ENCODE results near the gene LDLRAD3. TPM values are rescaled to one million over a fixed set of nuclear protein-coding genes. Genes with fewer than 3 reads are reported as not detected.
"Not testable (repeated sequence)": the region's sequence is repeated elsewhere in the genome, so short reads cannot be mapped to it uniquely, and the experiment has no call there.

The LDLRAD3 gene
- total and polyA plus RNA-seq, 4 experiments from 2014 or later = not detected

GRCh38 chr11:36039471-36039870, 95.6 kb downstream of the LDLRAD3 start:
- Mint-ChIP-seq H3K9me3 (no peaks in the 10 kb centered on the region), H3K4me1 (no peaks in the 10 kb centered on the region), H3K4me3 (no peak overlapping the region), H3K27ac (no peak overlapping the region), H3K36me3 (no peaks in the 10 kb centered on the region), H3K27me3 (peaks cover 1 to 12% of the 10 kb centered on the region in 2 donors)
- Histone ChIP-seq H3K4me3 (ENCODE audit: low read length in 2 of 2) (no peak overlapping the region), H3K4me1 (ENCODE audit: insufficient read depth, low read length) (no peaks in the 10 kb centered on the region), H3K9me3 (ENCODE audit: control insufficient read depth in 1 of 2, low read length in 2 of 2) (no peaks in the 10 kb centered on the region), H3K27ac (ENCODE audit: low read depth, low read length) (no peak overlapping the region), H3K27me3 (ENCODE audit: insufficient read depth, low read length) (no peaks in the 10 kb centered on the region), H3K36me3 (ENCODE audit: insufficient read depth, low read length) (no peaks in the 10 kb centered on the region)
- ChIA-PET CTCF (ENCODE audit: partially characterized antibody) (no interaction called here), POLR2A (ENCODE audit: partially characterized antibody) (no interaction called here)
- DNase-seq = no peak
- intact Hi-C loops (cut with micrococcal nuclease) = no loop called here

DNA sequence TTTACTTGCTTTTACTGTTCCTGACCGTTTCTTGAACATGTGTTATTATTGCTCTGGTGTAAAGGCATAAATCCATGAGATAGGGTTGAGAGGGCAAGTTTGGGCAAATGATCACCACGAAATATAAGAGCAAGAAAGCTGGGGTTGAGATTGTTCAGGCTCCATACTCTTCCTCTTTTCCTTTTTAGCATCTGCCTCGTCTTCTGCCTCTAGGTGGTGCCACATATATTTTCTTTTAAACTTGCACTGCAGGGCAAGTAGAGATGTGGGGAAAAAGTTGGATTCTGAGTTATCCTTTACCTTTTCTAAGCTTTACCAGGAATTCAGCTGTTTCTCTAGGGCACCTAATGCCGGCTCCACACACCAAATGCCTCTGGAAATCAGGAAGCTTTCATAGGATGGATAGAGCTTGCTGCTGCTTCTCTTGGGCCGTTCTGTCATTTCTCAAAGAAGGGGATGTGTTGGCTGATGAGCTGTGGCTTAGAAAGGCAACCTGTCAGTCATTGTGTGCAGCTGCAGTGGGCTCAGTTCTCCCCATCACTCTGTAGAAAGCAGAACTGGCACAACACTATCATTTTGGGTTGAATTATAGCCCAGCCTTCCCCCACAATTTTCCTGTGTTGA, 98.2 kb downstream of the LDLRAD3 start:
- Histone ChIP-seq H3K4me3 (ENCODE audit: low read length in 2 of 2) (no peak overlapping the region), H3K36me3 (ENCODE audit: insufficient read depth, low read length) (no peaks in the 10 kb centered on the region), H3K27me3 (ENCODE audit: insufficient read depth, low read length) (no peaks in the 10 kb centered on the region), H3K27ac (ENCODE audit: low read depth, low read length) (no peak overlapping the region), H3K4me1 (ENCODE audit: insufficient read depth, low read length) (no peaks in the 10 kb centered on the region), H3K9me3 (ENCODE audit: control insufficient read depth in 1 of 2, low read length in 2 of 2) (no peaks in the 10 kb centered on the region)
- ChIA-PET CTCF (ENCODE audit: partially characterized antibody) (interaction anchor here (1.4 to 1.7 kb wide), 2 partner anchors 437 to 451 kb away, joined by 4 to 6 read pairs; no protein-coding TSS in a partner anchor), POLR2A (ENCODE audit: partially characterized antibody) (no interaction called here)
- no peaks in the 10 kb centered on the region for H3K4me1 Mint-ChIP-seq
- peaks cover 1 to 11% of the 10 kb centered on the region in 2 donors for H3K27me3 Mint-ChIP-seq
- intact Hi-C loops (cut with micrococcal nuclease) = no loop called here
- H3K4me3 Mint-ChIP-seq = no peak overlapping the region
- H3K27ac Mint-ChIP-seq = no peak overlapping the region
- H3K36me3 Mint-ChIP-seq = no peaks in the 10 kb centered on the region
- H3K9me3 Mint-ChIP-seq = peaks cover 0 to 10% (median 0%) of the 10 kb centered on the region in 8 donors
- peak in 1 of 5 donors; percentile 1 for DNase-seq

- Histone ChIP-seq H3K27me3 (ENCODE audit: insufficient read depth, low read length) (no peaks in the 10 kb centered on the region), H3K4me1 (ENCODE audit: insufficient read depth, low read length) (no peaks in the 10 kb centered on the region), H3K9me3 (ENCODE audit: control insufficient read depth in 1 of 2, low read length in 2 of 2) (no peaks in the 10 kb centered on the region), H3K36me3 (ENCODE audit: insufficient read depth, low read length) (no peaks in the 10 kb centered on the region), H3K4me3 (ENCODE audit: low read length in 2 of 2) (no peak overlapping the region), H3K27ac (ENCODE audit: low read depth, low read length) (no peak overlapping the region)
- Mint-ChIP-seq H3K4me1 (no peaks in the 10 kb centered on the region), H3K9me3 (peaks cover 0 to 10% (median 0%) of the 10 kb centered on the region in 8 donors), H3K4me3 (no peak overlapping the region), H3K36me3 (no peaks in the 10 kb centered on the region), H3K27me3 (peaks cover 2 to 9% of the 10 kb centered on the region in 2 donors), H3K27ac (no peak overlapping the region)
- no peak for DNase-seq
- POLR2A ChIA-PET (ENCODE audit: partially characterized antibody) = no interaction called here
- CTCF ChIA-PET (ENCODE audit: partially characterized antibody) = interaction anchor here (0.9 kb wide), 1 partner anchor 223 kb away, joined by 5 read pairs; no protein-coding TSS in a partner anchor
- intact Hi-C loops (cut with micrococcal nuclease) = no loop called here
Observed at GRCh38 chr11:36044636-36045035, 100.8 kb downstream of the LDLRAD3 start.

DNA sequence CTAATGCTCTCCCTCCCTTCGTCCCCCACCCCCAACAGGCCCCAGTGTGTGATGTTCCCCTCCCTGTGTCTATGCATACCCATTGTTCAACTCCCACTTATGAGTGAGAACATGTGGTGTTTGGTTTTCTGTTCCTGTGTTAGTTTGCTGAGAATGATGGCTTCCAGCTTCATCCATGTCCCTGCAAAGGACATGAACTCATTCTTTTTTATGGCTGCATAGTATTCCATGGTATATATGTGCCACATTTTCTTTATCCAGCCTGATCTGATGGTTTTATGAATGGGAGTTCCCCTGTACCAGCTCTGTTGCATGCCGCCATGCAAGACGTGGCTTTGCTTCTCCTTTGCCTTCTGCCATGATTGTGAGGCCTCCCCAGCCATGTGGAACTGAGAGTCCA, 102.1 kb downstream of the LDLRAD3 start:
- H3K36me3 ChIP-seq (ENCODE audit: insufficient read depth, low read length); H3K4me1 ChIP-seq (ENCODE audit: insufficient read depth, low read length); H3K4me3 ChIP-seq (ENCODE audit: low read length in 2 of 2); H3K27me3 ChIP-seq (ENCODE audit: insufficient read depth, low read length); H3K27ac ChIP-seq (ENCODE audit: low read depth, low read length); H3K36me3 Mint-ChIP-seq; H3K9me3 Mint-ChIP-seq; H3K4me1 Mint-ChIP-seq; CTCF ChIA-PET (ENCODE audit: partially characterized antibody); POLR2A ChIA-PET (ENCODE audit: partially characterized antibody); H3K27me3 Mint-ChIP-seq; H3K4me3 Mint-ChIP-seq; H3K27ac Mint-ChIP-seq; intact Hi-C loops (cut with micrococcal nuclease); H3K9me3 ChIP-seq (ENCODE audit: control insufficient read depth in 1 of 2, low read length in 2 of 2); DNase-seq: not testable (repeated sequence)

GRCh38 chr11:36046932-36047331, 103.1 kb downstream of the LDLRAD3 start:
- POLR2A ChIA-PET (ENCODE audit: partially characterized antibody) = no interaction called here
- Mint-ChIP-seq H3K4me3 (no peak overlapping the region), H3K27ac (no peak overlapping the region), H3K9me3 (peaks cover 0 to 10% (median 0%) of the 10 kb centered on the region in 8 donors), H3K4me1 (no peaks in the 10 kb centered on the region), H3K36me3 (no peaks in the 10 kb centered on the region), H3K27me3 (peaks cover 5 to 6% of the 10 kb centered on the region in 2 donors)
- H3K36me3 ChIP-seq (ENCODE audit: insufficient read depth, low read length) = no peaks in the 10 kb centered on the region
- H3K27me3 ChIP-seq (ENCODE audit: insufficient read depth, low read length) = no peaks in the 10 kb centered on the region
- CTCF ChIA-PET (ENCODE audit: partially characterized antibody) = no interaction called here
- no peaks in the 10 kb centered on the region for H3K9me3 ChIP-seq (ENCODE audit: control insufficient read depth in 1 of 2, low read length in 2 of 2)
- no peak for DNase-seq
- intact Hi-C loops (cut with micrococcal nuclease) = no loop called here
- no peak overlapping the region for H3K27ac ChIP-seq (ENCODE audit: low read depth, low read length)
- no peaks in the 10 kb centered on the region for H3K4me1 ChIP-seq (ENCODE audit: insufficient read depth, low read length)
- no peak overlapping the region for H3K4me3 ChIP-seq (ENCODE audit: low read length in 2 of 2)

- CTCF ChIA-PET (ENCODE audit: partially characterized antibody) = no interaction called here
Observed at GRCh38 chr11:36047344-36047743, 103.5 kb downstream of the LDLRAD3 start.

GRCh38 chr11:36048496-36049247, 104.8 kb downstream of the LDLRAD3 start:
- intact Hi-C loops (cut with micrococcal nuclease) = no loop called here
- no peaks in the 10 kb centered on the region for H3K4me1 ChIP-seq (ENCODE audit: insufficient read depth, low read length)
- CTCF ChIA-PET (ENCODE audit: partially characterized antibody) = no interaction called here
- no peak for DNase-seq
- no peaks in the 10 kb centered on the region for H3K27me3 ChIP-seq (ENCODE audit: insufficient read depth, low read length)
- no peak overlapping the region for H3K4me3 ChIP-seq (ENCODE audit: low read length in 2 of 2)
- Mint-ChIP-seq H3K4me3 (no peak overlapping the region), H3K27ac (no peak overlapping the region), H3K27me3 (peaks cover 5 to 6% of the 10 kb centered on the region in 2 donors), H3K9me3 (peaks cover 0 to 10% (median 0%) of the 10 kb centered on the region in 8 donors), H3K4me1 (no peaks in the 10 kb centered on the region), H3K36me3 (no peaks in the 10 kb centered on the region)
- POLR2A ChIA-PET (ENCODE audit: partially characterized antibody) = no interaction called here
- H3K36me3 ChIP-seq (ENCODE audit: insufficient read depth, low read length) = no peaks in the 10 kb centered on the region
- no peaks in the 10 kb centered on the region for H3K9me3 ChIP-seq (ENCODE audit: control insufficient read depth in 1 of 2, low read length in 2 of 2)
- H3K27ac ChIP-seq (ENCODE audit: low read depth, low read length) = no peak overlapping the region

More at GRCh38 chr11:36047344-36047743, 103.5 kb downstream of the LDLRAD3 start:
- peaks cover 5 to 6% of the 10 kb centered on the region in 2 donors for H3K27me3 Mint-ChIP-seq
- H3K27me3 ChIP-seq (ENCODE audit: insufficient read depth, low read length) = no peaks in the 10 kb centered on the region
- H3K36me3 ChIP-seq (ENCODE audit: insufficient read depth, low read length) = no peaks in the 10 kb centered on the region
- DNase-seq = no peak
- intact Hi-C loops (cut with micrococcal nuclease) = no loop called here
- peaks cover 0 to 10% (median 0%) of the 10 kb centered on the region in 8 donors for H3K9me3 Mint-ChIP-seq
- POLR2A ChIA-PET (ENCODE audit: partially characterized antibody) = no interaction called here
- H3K4me3 ChIP-seq (ENCODE audit: low read length in 2 of 2) = no peak overlapping the region
- H3K27ac ChIP-seq (ENCODE audit: low read depth, low read length) = no peak overlapping the region
- no peaks in the 10 kb centered on the region for H3K36me3 Mint-ChIP-seq
- H3K9me3 ChIP-seq (ENCODE audit: control insufficient read depth in 1 of 2, low read length in 2 of 2) = no peaks in the 10 kb centered on the region
- no peak overlapping the region for H3K4me3 Mint-ChIP-seq
- no peak overlapping the region for H3K27ac Mint-ChIP-seq
- no peaks in the 10 kb centered on the region for H3K4me1 Mint-ChIP-seq
- no peaks in the 10 kb centered on the region for H3K4me1 ChIP-seq (ENCODE audit: insufficient read depth, low read length)

All from CD4-positive, alpha-beta memory T cell (primary cell).